NCI-H460 (cell line): ENCODE measurements around the gene XYLT2. TPM values are rescaled to one million over a fixed set of nuclear protein-coding genes. Genes with fewer than 3 reads are reported as not detected.
"Not testable (repeated sequence)": the region's sequence is repeated elsewhere in the genome, so short reads cannot be mapped to it uniquely, and the experiment has no call there.

ENCODE experiments used
- DNase-seq: peaks from one replicate; pipeline ENCODE4 v3.0.0-alpha.2; 2016; ENCODE audit warnings: low read depth; ENCODE audit errors: extremely low read depth
- polyA plus RNA-seq: library from polyadenylated mRNA; depleted of rRNA; stranded (reverse); fragments of >200 nt; gene quantifications from 2 replicates; pipeline ENCODE4 v1.2.3, GENCODE V29; 2014; cell fraction: nucleus; rRNA removed
- total RNA-seq: library from RNA; depleted of rRNA; stranded (reverse); fragments of >200 nt; shearing (Covaris generic); gene quantifications from 2 replicates; pipeline ENCODE4 v1.2.3, GENCODE V29; 2014; rRNA removed

Gene XYLT2
- 19.6 and 21.0 TPM in 2 replicates for total RNA-seq
- 44.1 and 48.0 TPM in 2 replicates for polyA plus RNA-seq

- DNase-seq = peak; percentile 79
Observed at GRCh38 chr17:50345432-50346312, at the start of gene XYLT2. TSS of gene XYLT2 (plus strand) at chr17:50346126. CDS start at chr17:50346141, 15 bp downstream.

GRCh38 chr17:50297407-50297865, 48.5 kb upstream of the XYLT2 start:
- peak; percentile 69 for DNase-seq

GRCh38 chr17:50298018-50298417, 47.9 kb upstream of the XYLT2 start:
- no peak for DNase-seq

- DNase-seq = no peak
Observed at GRCh38 chr17:50299776-50300175, 46.1 kb upstream of the XYLT2 start.

- DNase-seq = not testable (repeated sequence)
Observed at GRCh38 chr17:50300824-50301223, 45.1 kb upstream of the XYLT2 start.

GRCh38 chr17:50301891-50302584, 43.9 kb upstream of the XYLT2 start:
- no peak for DNase-seq

- no peak for DNase-seq
Observed at GRCh38 chr17:50303051-50303450, 42.9 kb upstream of the XYLT2 start.

GRCh38 chr17:50303596-50303995, 42.3 kb upstream of the XYLT2 start:
- DNase-seq = no peak

GRCh38 chr17:50304781-50305404, 41.0 kb upstream of the XYLT2 start:
- DNase-seq = no peak

- no peak for DNase-seq
Observed at GRCh38 chr17:50307654-50308053, 38.3 kb upstream of the XYLT2 start.

GRCh38 chr17:50308666-50309065, 37.3 kb upstream of the XYLT2 start:
- no peak for DNase-seq

- no peak for DNase-seq
Observed at GRCh38 chr17:50310455-50311111, 35.3 kb upstream of the XYLT2 start.

GRCh38 chr17:50311112-50311460, 34.8 kb upstream of the XYLT2 start:
- DNase-seq = no peak

- no peak for DNase-seq
Observed at GRCh38 chr17:50311483-50311882, 34.4 kb upstream of the XYLT2 start.

GRCh38 chr17:50312308-50312707, 33.6 kb upstream of the XYLT2 start:
- no peak for DNase-seq

GRCh38 chr17:50314456-50315011, 31.4 kb upstream of the XYLT2 start:
- no peak for DNase-seq

- DNase-seq = no peak
Observed at GRCh38 chr17:50316016-50316587, 29.8 kb upstream of the XYLT2 start.

- DNase-seq = not testable (repeated sequence)
Observed at GRCh38 chr17:50316660-50317059, 29.3 kb upstream of the XYLT2 start.

GRCh38 chr17:50317121-50317520, 28.8 kb upstream of the XYLT2 start:
- no peak for DNase-seq
